Forelimb muscle (tissue), 1 donor: ENCODE measurements around the gene DDR1. TPM values are rescaled to one million over a fixed set of nuclear protein-coding genes. Genes with fewer than 3 reads are reported as not detected.
A peak's percentile ranks its signal among the peaks of the same experiment; 100 is the strongest.
"Not testable (repeated sequence)": the region's sequence is repeated elsewhere in the genome, so short reads cannot be mapped to it uniquely, and the experiment has no call there.

Source experiments
- DNase-seq: peaks from one replicate; pipeline ENCODE4 v3.0.0-alpha.2; 2013; ENCODE audit warnings: low read depth
- polyA plus RNA-seq: library from polyadenylated mRNA; unstranded; fragments of 120-200 nt; gene quantifications from one replicate; pipeline ENCODE4 v1.2.1, GENCODE V29; 2013; ENCODE audit not compliant: insufficient read length

The DDR1 gene
- polyA plus RNA-seq, 1 donor: 65.4 TPM

DNA sequence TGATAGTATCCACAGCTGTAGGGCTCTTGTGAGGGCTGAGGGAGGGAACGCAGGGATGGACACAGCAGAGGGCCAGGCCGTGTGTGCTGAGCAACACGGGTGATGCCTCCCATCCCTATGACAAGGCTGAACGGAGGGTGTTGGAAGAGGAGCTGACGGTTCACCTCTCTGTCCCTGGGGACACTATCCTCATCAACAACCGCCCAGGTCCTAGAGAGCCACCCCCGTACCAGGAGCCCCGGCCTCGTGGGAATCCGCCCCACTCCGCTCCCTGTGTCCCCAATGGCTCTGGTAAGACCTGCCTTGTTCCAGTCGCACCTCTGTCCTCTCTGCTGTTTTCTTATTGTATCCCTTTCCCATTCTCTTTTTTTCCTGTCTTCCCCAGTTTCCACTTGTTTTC, 10.1 kb downstream of the DDR1 start:
- no peak for DNase-seq

DNA sequence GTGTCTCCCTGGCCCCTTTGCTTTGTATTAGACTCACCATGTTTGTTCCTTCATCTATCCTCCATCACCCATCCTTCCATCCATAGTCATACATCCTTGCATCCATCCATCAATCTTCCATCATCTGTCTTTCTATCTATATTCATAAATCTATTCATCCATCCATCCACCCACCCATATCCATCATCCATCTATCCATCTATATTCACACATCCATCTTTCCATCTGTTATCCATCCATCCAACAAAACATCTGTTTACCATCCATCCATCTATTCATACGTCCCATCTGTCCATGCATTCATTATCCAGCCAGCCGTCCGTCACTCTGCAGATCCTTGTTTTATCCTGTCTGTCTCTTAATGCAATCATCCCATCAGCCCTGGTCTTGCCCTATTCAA, 10.6 kb downstream of the DDR1 start:
- no peak for DNase-seq

DNA sequence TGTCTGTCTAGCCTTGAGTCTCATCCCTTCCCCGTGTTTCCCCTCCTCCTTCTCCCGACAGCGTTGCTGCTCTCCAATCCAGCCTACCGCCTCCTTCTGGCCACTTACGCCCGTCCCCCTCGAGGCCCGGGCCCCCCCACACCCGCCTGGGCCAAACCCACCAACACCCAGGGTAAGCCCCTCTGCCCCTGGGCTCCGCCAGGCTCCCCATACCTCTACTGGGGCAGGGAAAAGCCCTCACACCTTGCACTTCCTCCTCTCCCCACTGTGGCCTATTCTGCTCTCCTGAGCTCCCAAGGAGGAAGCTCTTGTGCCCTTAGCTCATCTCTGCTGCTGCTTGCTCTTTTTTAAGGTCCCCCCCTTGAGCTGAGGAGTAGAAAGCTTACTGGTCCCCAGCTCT, 11.0 kb downstream of the DDR1 start:
- no peak for DNase-seq

DNA sequence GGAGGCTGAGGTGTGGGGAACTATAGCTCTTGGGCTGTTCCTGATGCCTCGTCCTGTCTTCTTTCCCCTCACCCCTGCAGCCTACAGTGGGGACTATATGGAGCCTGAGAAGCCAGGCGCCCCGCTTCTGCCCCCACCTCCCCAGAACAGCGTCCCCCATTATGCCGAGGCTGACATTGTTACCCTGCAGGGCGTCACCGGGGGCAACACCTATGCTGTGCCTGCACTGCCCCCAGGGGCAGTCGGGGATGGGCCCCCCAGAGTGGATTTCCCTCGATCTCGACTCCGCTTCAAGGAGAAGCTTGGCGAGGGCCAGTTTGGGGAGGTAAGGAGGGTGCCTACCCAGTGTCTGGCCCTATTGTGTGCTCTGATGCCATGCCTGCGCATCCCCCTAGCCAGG, 12.2 kb downstream of the DDR1 start:
- no peak for DNase-seq

DNA sequence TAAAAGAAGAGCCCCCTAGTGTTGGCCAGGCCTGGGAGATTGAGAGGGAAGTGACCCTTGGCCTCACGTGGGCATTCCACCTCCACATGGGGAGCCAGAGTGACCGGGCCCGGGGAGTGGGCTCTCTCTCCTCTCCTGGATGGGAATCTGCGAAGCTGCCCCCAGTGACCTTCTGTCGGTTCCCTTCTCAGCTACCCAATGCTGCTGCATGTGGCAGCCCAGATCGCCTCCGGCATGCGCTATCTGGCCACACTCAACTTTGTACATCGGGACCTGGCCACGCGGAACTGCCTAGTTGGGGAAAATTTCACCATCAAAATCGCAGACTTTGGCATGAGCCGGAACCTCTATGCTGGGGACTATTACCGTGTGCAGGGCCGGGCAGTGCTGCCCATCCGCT, 13.6 kb downstream of the DDR1 start:
- DNase-seq: no peak

DNA sequence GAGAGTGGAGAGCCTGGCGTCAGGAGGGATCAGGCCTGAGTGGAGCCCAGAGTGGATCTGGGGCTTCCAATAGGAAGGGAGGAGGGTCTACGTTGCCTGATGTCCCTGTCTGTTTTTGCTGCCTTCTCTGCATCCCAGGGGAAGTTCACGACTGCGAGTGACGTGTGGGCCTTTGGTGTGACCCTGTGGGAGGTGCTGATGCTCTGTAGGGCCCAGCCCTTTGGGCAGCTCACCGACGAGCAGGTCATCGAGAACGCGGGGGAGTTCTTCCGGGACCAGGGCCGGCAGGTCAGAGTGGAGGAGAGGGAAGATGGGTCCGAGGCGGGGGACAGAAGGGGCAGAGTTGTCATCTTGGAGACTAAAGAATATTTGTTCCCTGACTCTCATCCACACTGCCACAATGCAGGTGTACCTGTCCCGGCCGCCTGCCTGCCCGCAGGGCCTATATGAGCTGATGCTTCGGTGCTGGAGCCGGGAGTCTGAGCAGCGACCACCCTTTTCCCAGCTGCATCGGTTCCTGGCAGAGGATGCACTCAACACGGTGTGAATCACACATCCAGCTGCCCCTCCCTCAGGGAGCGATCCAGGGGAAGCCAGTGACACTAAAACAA, 14.5 kb downstream of the DDR1 start:
- no peak for DNase-seq

DNA sequence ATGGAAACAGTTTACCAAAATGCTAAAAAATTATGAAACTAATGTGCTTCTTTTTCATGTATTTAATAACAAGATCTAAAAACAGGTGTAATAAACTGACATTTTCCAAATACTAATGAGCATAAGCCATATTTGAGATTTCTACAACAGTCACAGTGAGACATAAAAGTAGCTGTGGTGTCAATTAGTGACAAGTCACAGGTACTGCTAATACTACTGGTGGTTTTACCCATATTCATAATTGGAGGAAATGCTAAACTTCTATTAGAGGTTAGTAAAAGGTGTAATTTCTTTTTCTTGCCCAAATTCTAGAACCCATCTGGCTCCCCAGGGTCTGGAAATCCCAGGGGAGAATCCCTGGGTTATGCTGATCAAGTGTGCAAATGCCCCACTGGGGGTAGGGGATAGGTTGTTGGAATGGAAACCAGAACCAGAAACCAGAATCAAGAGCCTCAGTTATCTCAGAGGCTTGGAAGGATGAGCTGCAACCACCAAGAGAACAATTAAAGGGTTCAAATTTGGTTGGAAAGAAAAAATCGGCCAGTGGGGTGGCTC, 16.6 kb downstream of the DDR1 start:
- no peak for DNase-seq

DNA sequence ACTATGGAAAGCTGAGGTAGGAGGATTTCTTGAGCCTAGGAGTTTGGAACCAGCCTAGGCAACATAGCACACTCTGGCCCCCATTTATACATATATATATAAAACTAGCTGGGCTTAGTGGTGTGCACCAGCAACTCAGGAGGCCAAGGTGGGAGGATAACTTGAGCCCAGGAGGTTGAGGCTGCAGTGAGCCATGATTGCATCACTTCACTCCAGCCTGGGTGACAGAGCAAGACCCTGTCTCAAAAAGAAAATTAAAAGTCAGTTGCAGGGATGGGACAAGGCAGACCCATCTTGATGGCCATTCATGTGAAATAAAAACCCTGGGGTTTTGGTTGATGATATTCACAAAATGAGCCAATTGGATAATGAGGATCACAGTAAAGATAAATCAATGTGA, 17.1 kb downstream of the DDR1 start:
- no peak for DNase-seq

DNA sequence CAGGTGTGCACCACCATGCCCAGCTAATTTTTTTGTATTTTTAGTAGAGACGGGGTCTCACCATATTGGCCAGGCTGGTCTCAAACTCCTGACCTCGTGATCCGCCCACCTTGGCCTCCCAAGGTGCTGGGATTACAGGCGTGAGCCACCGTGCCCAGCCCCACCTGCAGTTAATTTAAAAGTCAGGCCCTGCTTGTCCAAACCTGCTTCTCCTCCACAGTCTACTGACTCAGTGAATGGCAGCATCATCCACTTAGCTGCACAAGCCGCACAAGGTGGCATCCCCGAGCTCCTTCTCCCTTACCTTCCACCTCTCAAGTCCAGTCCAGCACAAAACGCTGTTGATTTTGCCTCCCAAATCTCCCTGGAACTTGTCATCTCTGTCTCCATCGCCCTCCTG, 17.9 kb downstream of the DDR1 start:
- not testable (repeated sequence) for DNase-seq

DNA sequence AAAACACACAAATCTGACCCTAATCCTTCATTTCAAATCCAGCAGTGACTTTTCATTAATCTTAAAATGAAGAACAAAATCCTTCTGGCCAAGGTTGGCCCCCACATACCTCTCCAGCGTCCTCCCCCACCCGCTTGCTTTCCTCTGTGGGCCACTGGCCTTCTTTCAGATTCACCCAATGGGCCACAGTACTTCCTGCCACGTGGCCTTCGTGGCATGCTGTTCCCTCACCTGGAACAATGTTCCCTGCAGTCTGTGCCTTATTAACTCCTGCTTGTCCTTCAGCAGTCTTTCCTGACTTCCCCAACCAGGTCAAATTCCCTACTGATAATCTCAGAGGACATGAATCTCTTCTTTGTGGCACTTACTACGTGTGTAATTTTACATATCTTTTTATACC, 18.4 kb downstream of the DDR1 start:
- no peak for DNase-seq

DNA sequence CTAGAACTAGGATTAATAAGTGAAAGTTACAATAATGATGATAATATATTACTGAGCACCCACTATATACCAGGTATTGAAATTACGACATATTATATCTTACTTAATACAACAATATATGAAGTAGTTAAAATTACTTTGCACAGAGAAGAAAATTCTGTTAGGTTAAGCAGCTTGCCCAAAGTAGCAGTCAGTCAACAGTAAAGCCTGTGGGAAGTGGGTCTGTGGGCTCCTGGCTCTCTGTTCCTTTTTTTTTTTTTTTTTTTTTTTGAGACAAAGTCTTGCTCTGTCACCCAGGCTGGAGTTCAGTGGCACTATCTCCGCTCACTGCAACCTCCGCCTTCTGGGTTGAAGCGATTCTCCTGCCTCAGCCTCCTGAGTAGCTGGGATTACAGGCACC, 18.9 kb downstream of the DDR1 start:
- no peak for DNase-seq

DNA sequence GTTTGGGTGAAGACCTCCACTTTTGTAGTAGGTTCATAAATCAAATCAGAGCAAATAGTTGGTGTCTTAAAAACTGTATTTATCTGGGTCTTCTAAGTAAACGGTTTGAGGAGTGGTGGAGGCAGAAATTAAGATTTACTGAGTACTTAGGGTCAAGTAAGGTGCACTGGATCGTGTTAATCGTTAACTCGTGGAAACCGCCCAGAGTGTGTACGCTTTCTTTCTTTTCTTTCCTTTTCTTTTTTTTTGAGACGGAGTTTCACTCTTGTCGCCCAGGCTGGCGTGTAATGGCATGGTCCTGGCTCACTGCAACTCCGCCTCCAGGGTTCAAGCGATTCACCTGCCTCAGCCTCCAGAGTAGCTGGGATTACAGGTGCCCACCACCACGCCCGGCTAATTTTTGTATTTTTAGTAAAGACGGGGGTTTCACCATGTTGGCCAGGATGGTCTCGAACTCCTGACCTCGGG, 23.0 kb downstream of the DDR1 start:
- not testable (repeated sequence) for DNase-seq

DNA sequence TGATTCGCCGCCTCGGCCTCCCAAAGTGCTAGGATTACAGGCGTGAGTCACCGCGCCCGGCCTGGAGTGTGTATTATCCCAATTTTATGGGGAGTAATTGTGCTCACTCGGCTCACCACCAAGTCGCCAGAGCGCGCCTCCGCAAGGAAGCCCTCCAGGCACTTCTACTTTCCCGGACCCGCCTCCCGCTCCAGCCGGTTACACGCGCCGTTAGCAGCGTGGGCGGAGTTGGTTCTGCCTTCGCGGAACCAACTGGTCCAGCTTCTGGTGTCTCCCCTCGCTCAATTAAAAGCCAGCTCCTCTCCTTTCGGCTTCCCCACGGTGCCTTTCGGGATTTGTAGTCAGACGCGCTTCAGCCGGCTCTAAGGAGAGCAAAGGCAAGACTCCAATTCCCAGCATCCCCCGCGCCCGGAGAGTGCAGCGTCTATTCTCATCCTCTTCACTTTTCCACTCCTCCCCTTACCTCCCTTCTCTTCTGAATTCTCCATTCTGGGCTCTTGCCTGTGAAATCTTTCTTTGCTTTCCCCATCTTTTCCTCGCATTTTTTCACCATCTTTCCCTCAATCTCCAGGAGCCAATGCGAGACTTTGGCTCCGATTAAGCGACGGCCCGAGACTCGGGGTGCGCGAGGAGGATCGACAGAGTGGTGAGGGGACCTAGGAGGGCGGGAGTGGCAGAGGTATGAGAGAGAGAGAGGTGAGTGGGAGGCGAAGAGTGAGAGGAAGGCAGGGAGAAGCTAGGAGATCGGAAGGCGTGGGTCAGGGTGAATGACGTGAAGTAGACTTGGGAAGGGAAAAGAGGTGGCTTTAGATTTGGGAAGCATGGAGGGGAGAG, 23.7 kb downstream of the DDR1 start, which contains the start of gene GTF2H4:
TSS of gene GTF2H4 (plus strand) at position 450 of the 834 bp plus-strand sequence.
- peak; percentile 98 for DNase-seq

DNA sequence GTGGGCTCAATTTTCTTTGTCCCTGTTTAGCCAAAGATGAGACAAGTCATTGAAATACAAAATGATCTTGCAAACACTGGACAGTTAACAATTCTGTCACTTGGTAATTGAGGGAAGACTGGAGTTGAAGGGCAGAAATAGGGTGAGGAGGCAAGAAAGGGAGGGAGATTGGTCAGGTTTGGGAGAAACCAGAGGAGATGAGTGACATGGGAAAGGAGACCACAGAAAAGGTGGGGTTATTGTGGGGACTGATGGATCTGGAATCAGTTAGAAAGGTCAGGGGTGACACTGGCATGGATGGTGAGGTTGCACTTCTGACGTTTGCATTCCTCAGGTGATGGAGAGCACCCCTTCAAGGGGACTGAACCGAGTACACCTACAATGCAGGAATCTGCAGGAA, 24.4 kb downstream of the DDR1 start:
- no peak for DNase-seq

DNA sequence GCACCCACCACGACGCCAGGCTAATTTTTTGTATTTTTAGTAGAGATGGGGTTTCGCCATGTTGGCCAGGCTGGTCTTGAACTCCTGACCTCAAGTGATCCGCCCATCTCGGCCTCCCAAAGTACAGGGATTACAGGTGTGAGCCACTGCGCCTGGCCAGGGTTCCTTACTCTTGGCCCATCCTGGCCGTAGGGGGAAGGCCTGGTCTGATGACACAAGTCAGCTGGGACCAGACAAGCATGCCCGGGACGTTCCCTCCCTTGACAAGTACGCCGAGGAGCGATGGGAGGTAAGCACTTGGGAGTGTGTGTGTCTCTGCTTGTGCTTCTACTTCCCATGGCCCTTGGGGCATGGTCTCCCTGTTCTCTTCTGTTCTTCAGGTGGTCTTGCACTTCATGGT, 26.2 kb downstream of the DDR1 start:
- not testable (repeated sequence) for DNase-seq

DNA sequence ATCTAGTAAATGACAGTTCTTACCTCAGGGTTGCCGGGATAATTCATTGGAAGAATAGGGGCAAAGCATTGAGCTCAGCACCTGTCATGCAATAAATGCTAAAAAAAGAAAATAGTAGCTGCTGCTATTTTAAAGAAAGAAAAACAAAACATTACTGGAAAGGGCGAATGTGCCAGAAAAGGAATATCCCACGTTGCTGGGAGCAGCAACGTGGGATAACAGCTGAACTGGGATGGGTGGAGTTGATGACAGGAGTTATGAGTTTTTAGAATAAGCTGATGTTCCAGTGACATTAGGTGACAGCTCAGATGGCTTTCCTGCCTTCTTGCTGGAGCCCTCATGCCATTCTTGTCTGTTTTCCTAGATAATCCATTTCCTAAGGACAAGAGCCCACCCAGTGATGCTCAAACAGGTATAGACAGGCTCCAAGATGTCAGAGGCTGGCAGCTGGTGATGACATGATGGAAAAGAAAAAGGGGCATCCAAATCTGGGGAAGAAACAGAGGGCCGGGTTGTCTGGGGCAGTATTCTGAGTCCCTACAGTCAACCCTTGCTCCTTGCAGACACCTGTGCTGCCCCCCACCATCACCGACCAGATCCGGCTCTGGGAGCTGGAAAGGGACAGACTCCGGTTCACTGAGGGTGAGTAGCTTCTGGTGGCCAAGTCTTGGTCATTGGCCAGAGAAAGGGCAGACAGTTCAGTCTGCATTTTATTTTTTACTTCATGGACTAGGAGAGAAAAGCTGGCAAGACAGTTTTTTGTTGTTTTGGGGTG, 28.6 kb downstream of the DDR1 start:
- DNase-seq: no peak

DNA sequence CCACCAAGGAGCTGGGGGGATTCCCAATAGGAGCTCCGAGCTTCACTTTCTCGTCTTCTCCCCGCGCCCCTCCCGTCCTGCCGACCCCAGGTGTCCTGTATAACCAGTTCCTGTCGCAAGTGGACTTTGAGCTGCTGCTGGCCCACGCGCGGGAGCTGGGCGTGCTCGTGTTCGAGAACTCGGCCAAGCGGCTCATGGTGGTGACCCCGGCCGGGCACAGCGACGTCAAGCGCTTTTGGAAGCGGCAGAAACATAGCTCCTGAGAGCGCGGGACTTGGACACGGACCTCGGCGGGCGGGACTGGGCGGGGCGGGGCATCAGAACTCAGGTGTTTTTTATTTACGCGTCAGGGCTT, 29.4 kb downstream of the DDR1 start:
- no peak for DNase-seq

DNA sequence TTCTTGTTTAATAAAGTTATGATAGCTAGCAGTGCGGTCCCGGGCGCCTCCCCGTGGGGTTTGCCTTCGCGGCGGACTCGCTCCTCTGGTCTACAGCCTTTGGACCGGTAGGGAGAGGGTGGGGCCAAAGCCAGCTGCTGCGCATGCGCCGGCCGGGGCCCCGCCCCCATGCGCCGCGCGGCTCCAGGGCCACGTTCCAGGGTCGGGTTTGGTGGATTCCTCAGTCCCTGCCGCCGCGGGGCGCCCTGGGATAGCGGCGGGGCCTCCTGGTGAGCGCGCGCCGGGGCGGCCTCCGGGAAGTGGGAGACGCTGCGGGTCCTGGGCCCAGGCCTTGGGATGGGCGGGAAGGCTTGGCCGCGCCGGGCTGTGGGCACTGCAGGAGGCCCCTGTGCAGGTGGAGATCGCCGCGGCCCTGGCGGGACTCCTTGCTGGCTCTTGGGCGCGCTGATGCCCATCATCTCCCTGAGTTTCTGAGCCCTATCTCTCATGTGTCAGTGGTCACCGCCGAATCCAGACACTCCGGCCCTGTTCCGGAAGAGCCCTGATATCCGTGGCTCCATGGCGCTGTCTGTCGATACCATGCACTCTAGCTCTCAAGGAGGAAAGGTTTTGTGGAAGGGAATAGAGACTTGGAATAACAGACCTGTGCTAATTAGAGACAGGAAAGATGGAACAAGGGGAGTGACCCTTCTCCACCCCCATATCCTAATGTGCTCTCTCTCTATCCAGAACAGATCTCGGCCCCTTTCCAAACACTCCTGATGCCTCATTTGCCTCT, 29.9 kb downstream of the DDR1 start, which contains the start of gene VARS2:
TSS of gene VARS2 (plus strand) at position 163 of the 778 bp plus-strand sequence. CDS start at position 762, 599 bp downstream.
- DNase-seq: peak; percentile 77

DNA sequence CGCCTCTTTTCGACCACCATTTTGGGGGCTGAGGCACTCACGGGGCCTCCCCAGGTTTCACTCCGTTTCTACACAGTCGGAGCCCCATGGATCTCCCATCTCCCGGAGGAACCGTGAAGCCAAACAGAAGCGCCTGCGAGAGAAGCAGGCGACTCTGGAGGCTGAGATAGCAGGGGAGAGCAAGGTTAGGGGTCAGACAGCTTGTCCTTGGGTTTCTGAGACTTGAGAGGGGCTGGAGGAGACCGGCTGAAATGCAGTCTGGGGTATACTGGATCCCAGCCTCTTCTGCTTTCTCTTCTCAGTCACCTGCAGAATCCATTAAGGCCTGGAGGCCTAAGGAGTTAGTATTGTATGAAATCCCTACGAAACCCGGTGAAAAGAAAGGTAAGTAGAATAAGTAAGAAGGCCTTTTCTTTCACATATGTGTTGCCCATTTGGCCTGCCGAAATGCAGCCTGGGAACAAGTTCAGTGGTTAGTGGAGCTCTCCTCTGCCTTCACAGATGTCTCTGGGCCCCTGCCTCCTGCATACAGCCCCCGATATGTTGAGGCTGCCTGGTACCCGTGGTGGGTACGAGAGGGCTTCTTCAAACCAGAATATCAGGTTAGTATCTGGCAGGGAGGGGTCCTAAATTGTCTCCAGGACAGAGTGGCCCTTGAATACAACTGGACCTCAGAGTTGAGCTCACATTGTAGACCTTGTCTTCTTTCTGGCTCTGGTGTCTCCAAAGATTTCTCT, 30.7 kb downstream of the DDR1 start:
- no peak for DNase-seq

DNA sequence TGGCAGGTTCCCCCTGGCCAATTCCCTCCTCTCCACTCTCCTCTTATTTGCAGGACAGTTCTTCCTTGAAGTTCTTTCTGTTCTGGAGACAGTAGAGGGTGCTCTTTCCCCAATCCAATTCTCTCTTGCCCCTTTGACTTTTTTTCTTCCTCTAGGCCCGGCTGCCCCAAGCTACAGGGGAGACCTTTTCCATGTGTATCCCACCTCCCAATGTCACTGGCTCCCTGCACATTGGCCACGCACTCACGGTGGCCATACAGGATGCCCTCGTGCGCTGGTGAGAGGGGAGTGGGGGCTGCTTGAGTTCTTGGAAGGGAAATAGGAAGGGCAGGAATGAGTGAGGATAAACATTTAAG, 31.2 kb downstream of the DDR1 start:
- peak; percentile 50 for DNase-seq

DNA sequence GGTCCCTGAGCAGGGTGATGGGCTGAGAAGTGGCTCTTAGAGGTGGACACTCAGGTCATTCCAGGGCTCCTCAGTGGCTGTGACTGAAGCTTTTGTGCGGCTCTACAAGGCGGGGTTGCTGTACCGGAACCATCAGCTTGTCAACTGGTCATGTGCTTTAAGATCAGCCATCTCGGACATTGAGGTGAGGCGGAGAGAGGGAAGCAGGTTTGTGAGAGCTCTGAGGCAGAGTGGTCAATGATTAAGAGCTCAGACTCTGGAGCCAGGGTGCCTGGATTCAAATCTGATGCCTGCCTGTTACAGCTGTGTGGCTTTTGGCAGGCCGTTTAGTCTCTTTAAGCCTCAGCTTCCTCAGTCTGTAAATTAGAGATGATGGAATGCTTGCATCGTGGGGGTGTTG, 32.7 kb downstream of the DDR1 start:
- DNase-seq: no peak
